T-cell (primary cell): ENCODE results near the gene APOC4. TPM values are rescaled to one million over a fixed set of nuclear protein-coding genes. Genes with fewer than 3 reads are reported as not detected.

Experiments used
- ATAC-seq, 4 experiments: fragments of 200-7000 bp in 3 of 4; fragments of 150-1000 bp in 1 of 4; cut with Tn5 transposase; replicated peaks in 1 of 4; 1 replicate in 3 of 4; 2 replicates in 1 of 4; pipeline ENCODE4 v1.10.0; 2021; ENCODE audit warnings: moderate library complexity in 3 of 4, mild to moderate bottlenecking in 2 of 4, moderate number of reproducible peaks in 1 of 4
- CTCF ChIA-PET, 2 donors: fragments of 300-600 bp; sonication (Branson Sonifier 250); formaldehyde crosslinking; loops; one replicate each; lab custom pipeline; 2022; ENCODE audit warnings: antibody characterized with exemption in 2 of 2; lab: Charles Lee
- POLR2A ChIA-PET, 2 donors: fragments of 300-600 bp; sonication (Branson Sonifier 250); formaldehyde crosslinking; loops; one replicate each; lab custom pipeline; 2022; ENCODE audit warnings: antibody characterized with exemption in 2 of 2; lab: Charles Lee
- DNase-seq, 35 experiments: peaks; one replicate each; pipeline versions ENCODE4 v3.0.0 to v3.0.0-alpha.2; 2013 to 2023
- H3K27ac ChIP-seq: one replicate; pipeline ENCODE4 v1.5.1; 2013; ENCODE audit warnings: low read length
- H3K27me3 ChIP-seq, 2 experiments: replicated peaks in 1 of 2; 1 replicate in 1 of 2; 2 replicates in 1 of 2; pipeline versions ENCODE4 v1.6.1 to v1.7.0; 2013; ENCODE audit warnings: low read length in 1 of 2, mixed read lengths in 1 of 2; ENCODE audit not compliant: control insufficient read depth in 2 of 2, insufficient read depth in 2 of 2; ENCODE audit errors: extremely low read depth in 1 of 2
- H3K36me3 ChIP-seq, 2 donors: 1 replicate in 1 of 2; 2 replicates in 1 of 2; pipeline versions ENCODE4 v1.6.1 to v1.7.0; 2013; ENCODE audit warnings: low read length in 1 of 2; ENCODE audit not compliant: control insufficient read depth in 2 of 2, insufficient read depth in 1 of 2; ENCODE audit errors: extremely low read depth in 1 of 2
- H3K4me1 ChIP-seq, 2 experiments: 1 replicate in 1 of 2; 2 replicates in 1 of 2; pipeline versions ENCODE4 v1.6.1 to v1.7.0; 2013; ENCODE audit warnings: low read length in 2 of 2, mixed read lengths in 1 of 2; ENCODE audit not compliant: insufficient read depth in 2 of 2, control insufficient read depth in 1 of 2; ENCODE audit errors: extremely low read depth in 1 of 2
- H3K4me3 ChIP-seq, 2 donors: 1 replicate in 1 of 2; 2 replicates in 1 of 2; pipeline versions ENCODE4 v1.5.1 to v1.7.0; 2013; ENCODE audit warnings: mild to moderate bottlenecking in 2 of 2, low read length in 1 of 2, moderate library complexity in 1 of 2; ENCODE audit not compliant: control insufficient read depth in 1 of 2; ENCODE audit errors: extremely low read depth in 1 of 2
- H3K9me3 ChIP-seq: 2 replicates; pipeline ENCODE4 v1.7.0; 2013
- H3K27ac Mint-ChIP-seq, 2 donors: one replicate each; pipeline ENCODE4 v1.8.0; 2020 to 2021; ENCODE audit warnings: mild to moderate bottlenecking in 2 of 2, mixed read lengths in 2 of 2
- H3K27me3 Mint-ChIP-seq, 2 donors: one replicate each; pipeline ENCODE4 v1.8.0; 2021 to 2022; ENCODE audit warnings: mixed read lengths in 2 of 2
- H3K36me3 Mint-ChIP-seq: one replicate; pipeline ENCODE4 v1.8.0; 2021; ENCODE audit warnings: mixed read lengths
- H3K4me1 Mint-ChIP-seq, 3 donors: one replicate each; pipeline ENCODE4 v1.8.0; 2020 to 2022; ENCODE audit warnings: mixed read lengths in 3 of 3, mild to moderate bottlenecking in 1 of 3
- H3K4me3 Mint-ChIP-seq, 3 donors: one replicate each; pipeline ENCODE4 v1.8.0; 2020 to 2022; ENCODE audit warnings: mild to moderate bottlenecking in 3 of 3, mixed read lengths in 3 of 3, moderate library complexity in 3 of 3
- H3K9me3 Mint-ChIP-seq, 3 donors: one replicate each; pipeline ENCODE4 v1.8.0; 2020 to 2022; ENCODE audit warnings: mixed read lengths in 3 of 3
- WGBS: methylation state at CpG from one replicate; pipeline ENCODE4 v1.1.5; 2013; ENCODE audit warnings: missing lambda C conversion rate; ENCODE audit not compliant: insufficient coverage; 5-methylcytosine and 5-hydroxymethylcytosine counted together
- total RNA-seq, 35 experiments: library from RNA in 6 of 35; stranded (reverse) in 6 of 35; fragments of 120-200 nt in 1 of 35; gene quantifications; one replicate each; pipeline versions ENCODE4 v1.2.1 to v1.2.4 and lab custom pipeline; 2013 to 2026

Gene APOC4
- total RNA-seq, 5 donors from 2014 or later (not counting 1 experiment from before 2014, with no cell fraction given), result not detected

DNA sequence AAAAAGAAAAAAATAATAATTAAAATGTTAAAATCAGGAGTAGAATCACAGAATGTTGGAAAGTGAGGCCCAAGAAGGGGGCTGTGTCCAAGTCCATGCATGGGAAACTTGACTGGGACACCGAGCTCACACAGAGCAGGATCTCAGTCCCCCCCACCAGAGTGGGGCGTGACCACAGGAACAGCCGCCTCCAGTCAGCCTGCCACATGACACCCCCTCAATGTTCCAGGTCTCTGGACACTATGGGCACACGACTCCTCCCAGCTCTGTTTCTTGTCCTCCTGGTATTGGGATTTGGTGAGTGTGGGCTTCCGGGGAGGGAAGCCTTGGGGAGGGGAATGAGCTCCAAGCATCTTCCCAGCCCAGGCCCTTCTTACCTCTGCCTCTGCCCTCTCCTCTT lies 6.2 kb downstream of the APOC4 start:
- H3K4me1 ChIP-seq, result no peaks in the 10 kb centered on the region
- H3K9me3 ChIP-seq, result no peaks in the 10 kb centered on the region
- Mint-ChIP-seq H3K9me3 (no peaks in the 10 kb centered on the region), H3K36me3 (no peaks in the 10 kb centered on the region), H3K4me3 (no peak overlapping the region), H3K27ac (peak overlapping the region in 1 of 2 donors; percentile 59), H3K27me3 (no peaks in the 10 kb centered on the region), H3K4me1 (peaks cover 0 to 2% (median 0%) of the 10 kb centered on the region in 3 donors)
- H3K27me3 ChIP-seq, result peaks cover 0 to 3% of the 10 kb centered on the region in 2 experiments
- CTCF ChIA-PET, result no interaction called here
- no peak overlapping the region for H3K4me3 ChIP-seq
- DNase-seq, result no peak
- H3K27ac ChIP-seq, result no peak overlapping the region
- no peak for ATAC-seq
- WGBS, result 100% methylated on average over 1 of the region's 5 CpGs
- peaks cover 0 to 12% of the 10 kb centered on the region in 2 donors for H3K36me3 ChIP-seq
- POLR2A ChIA-PET, result interaction anchor here in 1 of 2 donors (0.7 kb wide), 1 partner anchor 256 kb away, joined by 5 read pairs; no protein-coding TSS in a partner anchor

DNA sequence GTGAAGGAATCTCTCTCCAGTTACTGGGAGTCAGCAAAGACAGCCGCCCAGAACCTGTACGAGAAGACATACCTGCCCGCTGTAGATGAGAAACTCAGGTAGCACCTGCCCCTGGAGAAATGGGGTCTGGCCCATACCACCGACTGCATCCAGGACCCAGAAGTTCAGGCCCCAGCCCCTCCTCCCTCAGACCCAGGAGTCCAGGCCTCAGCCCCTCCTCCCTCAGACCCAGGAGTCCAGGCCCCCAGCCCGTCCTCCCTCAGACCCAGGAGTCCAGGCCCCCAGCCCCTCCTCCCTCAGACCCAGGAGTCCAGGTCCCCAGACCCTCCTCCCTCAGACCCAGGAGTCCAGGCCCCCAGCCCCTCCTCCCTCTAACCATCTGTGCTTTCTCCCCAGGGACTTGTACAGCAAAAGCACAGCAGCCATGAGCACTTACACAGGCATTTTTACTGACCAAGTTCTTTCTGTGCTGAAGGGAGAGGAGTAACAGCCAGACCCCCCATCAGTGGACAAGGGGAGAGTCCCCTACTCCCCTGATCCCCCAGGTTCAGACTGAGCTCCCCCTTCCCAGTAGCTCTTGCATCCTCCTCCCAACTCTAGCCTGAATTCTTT lies 6.8 kb downstream of the APOC4 start:
- peaks cover 0 to under 1% of the 10 kb centered on the region in 2 experiments for H3K27me3 ChIP-seq
- Mint-ChIP-seq H3K27me3 (no peaks in the 10 kb centered on the region), H3K4me3 (no peak overlapping the region), H3K27ac (peak overlapping the region in 1 of 2 donors; percentile 59), H3K36me3 (no peaks in the 10 kb centered on the region), H3K9me3 (no peaks in the 10 kb centered on the region), H3K4me1 (peaks cover 4 to 8% (median 5%) of the 10 kb centered on the region in 3 donors)
- H3K36me3 ChIP-seq, result peaks cover 0 to 12% of the 10 kb centered on the region in 2 donors
- no peak overlapping the region for H3K4me3 ChIP-seq
- POLR2A ChIA-PET, result no interaction called here
- CTCF ChIA-PET, result no interaction called here
- DNase-seq, result no peak
- peaks cover 1 to 5% of the 10 kb centered on the region in 2 experiments for H3K4me1 ChIP-seq
- 100% methylated on average over 4 of the region's 5 CpGs for WGBS
- H3K27ac ChIP-seq, result no peak overlapping the region
- no peaks in the 10 kb centered on the region for H3K9me3 ChIP-seq
- ATAC-seq, result no peak

DNA sequence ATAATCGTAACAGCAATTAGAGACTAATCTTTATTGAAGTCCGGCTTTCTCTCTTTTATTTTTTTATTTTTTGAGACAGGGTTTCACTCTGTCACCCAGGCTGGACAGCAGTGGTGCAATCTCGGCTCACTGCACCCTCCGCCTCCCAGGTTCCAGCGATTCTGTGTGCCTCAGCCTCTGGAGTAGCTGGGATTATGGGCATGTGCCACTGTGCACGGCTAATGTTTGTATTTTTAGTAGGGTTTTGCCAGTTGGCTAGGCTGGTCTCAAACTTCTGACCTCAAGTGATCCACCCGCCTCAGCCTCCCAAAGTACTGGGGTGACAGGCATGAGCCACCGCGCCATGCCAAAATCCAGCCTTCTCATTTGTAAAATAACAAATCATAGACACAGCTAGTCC lies 7.5 kb downstream of the APOC4 start:
- Mint-ChIP-seq H3K9me3 (no peaks in the 10 kb centered on the region), H3K27me3 (no peaks in the 10 kb centered on the region), H3K4me3 (no peak overlapping the region), H3K36me3 (no peaks in the 10 kb centered on the region), H3K4me1 (peaks cover 9 to 12% (median 11%) of the 10 kb centered on the region in 3 donors), H3K27ac (no peak overlapping the region)
- H3K36me3 ChIP-seq, result peaks cover 0 to 12% of the 10 kb centered on the region in 2 donors
- peaks cover 2 to 12% of the 10 kb centered on the region in 2 experiments for H3K4me1 ChIP-seq
- no peaks in the 10 kb centered on the region for H3K9me3 ChIP-seq
- WGBS, result 81% methylated on average over 8 of the region's 9 CpGs
- no peak for ATAC-seq
- DNase-seq, result no peak
- H3K27me3 ChIP-seq, result no peaks in the 10 kb centered on the region
- H3K27ac ChIP-seq, result no peak overlapping the region
- CTCF ChIA-PET, result no interaction called here
- POLR2A ChIA-PET, result no interaction called here
- H3K4me3 ChIP-seq, result no peak overlapping the region

DNA sequence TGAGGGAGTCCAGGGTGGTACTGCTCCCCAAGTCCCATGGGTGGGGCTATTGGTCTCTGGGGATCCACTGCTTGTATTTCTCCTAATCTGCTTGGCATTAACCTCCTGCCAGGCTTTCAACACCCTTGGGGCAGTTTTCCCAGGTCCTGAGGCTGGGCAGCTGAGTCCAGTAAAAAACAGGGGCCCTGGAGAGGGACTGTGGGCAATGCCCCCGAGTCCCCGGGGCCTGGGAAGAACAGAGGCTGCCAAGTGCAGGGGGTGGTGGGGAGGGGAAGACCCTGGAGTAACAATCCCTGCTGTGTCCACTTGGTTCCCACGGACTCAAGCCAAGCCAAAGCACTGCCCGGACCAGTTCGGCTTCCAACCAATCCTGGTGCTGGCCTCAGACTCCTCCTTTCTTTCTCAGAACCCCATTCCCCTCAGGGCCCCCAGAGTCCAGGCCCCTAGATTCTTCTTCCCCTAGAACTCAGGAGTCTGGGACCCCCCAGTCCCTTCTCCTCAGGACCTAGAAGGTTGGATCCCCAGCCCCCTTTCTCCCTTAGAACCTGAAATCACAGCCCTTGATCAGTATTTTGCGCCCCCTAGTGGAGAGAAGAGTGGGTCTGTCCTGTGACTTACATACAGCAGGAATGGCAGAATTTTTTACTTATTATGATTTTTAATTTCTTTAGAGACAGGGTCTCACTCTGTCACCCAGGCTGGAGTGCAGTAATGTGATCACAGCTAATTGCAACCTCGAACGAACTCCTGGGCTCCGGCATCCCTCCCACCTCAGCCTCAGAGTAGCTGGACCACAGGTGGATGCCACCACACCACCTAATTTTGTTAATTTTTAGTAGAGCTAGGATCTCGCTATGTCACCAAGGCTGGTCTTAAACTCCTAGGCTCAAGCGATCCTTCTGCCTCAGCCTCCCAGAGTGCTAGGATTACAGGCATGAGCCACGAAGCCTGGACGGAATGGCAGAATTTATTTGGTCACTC lies 9.4 kb downstream of the APOC4 start:
- POLR2A ChIA-PET, result no interaction called here
- Histone ChIP-seq H3K27ac (no peak overlapping the region), H3K9me3 (no peaks in the 10 kb centered on the region), H3K4me3 (no peak overlapping the region), H3K4me1 (peaks cover 8 to 24% of the 10 kb centered on the region in 2 experiments), H3K27me3 (no peaks in the 10 kb centered on the region), H3K36me3 (peaks cover 0 to 12% of the 10 kb centered on the region in 2 donors)
- ATAC-seq (no peak), DNase-seq (peak; percentile 8 to 87 (median 48))
- Mint-ChIP-seq H3K9me3 (no peaks in the 10 kb centered on the region), H3K27me3 (no peaks in the 10 kb centered on the region), H3K36me3 (no peaks in the 10 kb centered on the region), H3K27ac (no peak overlapping the region), H3K4me3 (no peak overlapping the region), H3K4me1 (peaks cover 26 to 28% (median 27%) of the 10 kb centered on the region in 3 donors)
- CTCF ChIA-PET, result interaction anchor here in 1 of 2 donors (0.6 kb wide), 2 partner anchors 52 to 505 kb away, joined by 3 to 5 read pairs; no protein-coding TSS in a partner anchor
- 76% methylated on average over 5 of the region's 13 CpGs for WGBS

DNA sequence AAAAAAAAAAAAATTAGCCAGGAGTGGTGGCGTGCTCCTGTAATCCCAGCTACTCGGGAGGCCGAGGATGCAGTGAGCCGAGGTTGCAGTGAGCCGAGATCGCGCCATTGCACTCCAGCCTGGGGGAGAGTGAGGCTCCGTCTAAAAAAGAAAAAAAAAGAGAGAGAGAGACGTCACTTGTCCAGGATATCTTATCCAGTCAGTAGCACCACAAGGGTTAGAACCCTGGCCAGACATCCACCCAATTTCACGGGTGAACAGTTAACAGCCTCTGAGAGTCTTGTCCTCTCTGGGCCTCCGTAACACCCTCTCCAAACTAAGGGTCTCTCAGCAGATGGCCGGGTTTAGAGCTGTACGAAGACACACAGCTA lies 12.2 kb downstream of the APOC4 start:
- peak overlapping the region; percentile 69 to 100 for H3K4me3 ChIP-seq
- H3K4me1 Mint-ChIP-seq, result peaks cover 45 to 50% (median 49%) of the 10 kb centered on the region in 3 donors
- H3K36me3 ChIP-seq, result peaks cover 0 to 10% of the 10 kb centered on the region in 2 donors
- H3K4me3 Mint-ChIP-seq, result peak overlapping the region; percentile 95 to 98 (median 97)
- 56% methylated on average over 10 of the region's 13 CpGs for WGBS
- no peaks in the 10 kb centered on the region for H3K9me3 ChIP-seq
- no peaks in the 10 kb centered on the region for H3K9me3 Mint-ChIP-seq
- H3K27me3 ChIP-seq, result no peaks in the 10 kb centered on the region
- ChIA-PET POLR2A (interaction anchor here in 1 of 2 donors (0.5 to 0.8 kb wide), 4 partner anchors 24 to 183 kb away, joined by 3 to 4 read pairs (median 4); no protein-coding TSS in a partner anchor), CTCF (interaction anchor here in 1 of 2 donors (0.5 to 1.3 kb wide), 4 partner anchors 17 to 184 kb away, joined by 3 to 5 read pairs (median 4); no protein-coding TSS in a partner anchor)
- peaks cover 10 to 47% of the 10 kb centered on the region in 2 experiments for H3K4me1 ChIP-seq
- H3K27me3 Mint-ChIP-seq, result no peaks in the 10 kb centered on the region
- DNase-seq, result peak in 1 of 35 experiments; percentile 5
- H3K36me3 Mint-ChIP-seq, result no peaks in the 10 kb centered on the region
- peak overlapping the region; percentile 98 for H3K27ac Mint-ChIP-seq
- ATAC-seq, result no peak
- peak overlapping the region; percentile 90 for H3K27ac ChIP-seq
